HuH-7 (cell line): ENCODE results near the gene CNTN6.

ENCODE experiments used
- DNase-seq: peaks from one replicate; pipeline ENCODE4 v3.0.0; 2011; ENCODE audit warnings: low spot score

CNTN6 gene

DNA sequence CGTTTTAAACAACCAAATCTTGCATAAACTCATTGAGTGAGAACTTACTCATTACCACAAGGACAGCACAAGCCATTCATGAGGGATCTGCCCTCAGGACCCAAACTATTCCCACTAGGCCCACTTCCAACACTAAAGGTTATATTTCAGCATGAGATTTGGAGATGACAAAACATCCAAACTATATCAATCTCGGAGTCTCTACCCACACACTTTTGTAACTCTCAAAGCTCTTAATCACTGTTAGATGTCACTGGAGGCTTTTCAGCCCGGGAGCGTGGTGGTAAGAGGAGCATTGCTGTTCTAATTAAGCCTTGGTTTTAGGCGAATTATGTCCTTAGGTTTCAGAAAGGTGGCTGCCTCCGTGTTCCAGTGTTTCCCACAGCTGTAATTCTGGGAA, 86.3 kb downstream of the CNTN6 start:
- no peak for DNase-seq

DNA sequence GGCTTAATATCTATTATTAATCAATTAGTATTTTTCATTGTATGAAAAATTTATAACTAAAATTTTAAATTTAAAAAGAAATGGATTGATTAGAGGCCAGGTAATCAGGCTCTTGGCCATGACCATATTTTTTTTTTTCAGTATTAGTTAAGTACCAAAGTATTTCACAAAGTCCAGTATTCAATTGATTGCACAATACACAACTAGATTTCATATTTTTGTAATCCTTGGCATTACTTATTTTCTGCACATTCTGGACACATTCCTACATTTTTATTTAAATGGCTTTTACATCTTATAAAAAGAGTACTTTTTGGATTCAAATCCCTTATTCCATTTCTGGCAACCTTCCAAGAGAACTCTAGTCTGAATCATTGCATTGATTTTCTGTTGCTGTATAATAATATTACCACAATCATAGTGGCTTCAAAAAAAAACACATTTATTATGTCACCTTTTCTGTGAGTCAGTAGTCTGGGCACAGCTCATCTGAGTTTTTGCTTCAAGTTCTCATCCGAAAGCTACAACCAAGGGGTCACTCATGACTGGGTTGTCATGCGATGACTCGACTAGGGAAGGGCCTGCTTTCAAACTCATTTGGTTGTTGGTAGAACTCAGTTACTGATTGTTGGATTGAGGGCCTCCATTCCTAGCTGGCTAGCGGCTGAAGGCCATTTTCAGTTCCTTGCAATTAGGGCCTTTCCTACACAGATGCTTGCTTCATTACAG, 90.7 kb downstream of the CNTN6 start:
- no peak for DNase-seq

DNA sequence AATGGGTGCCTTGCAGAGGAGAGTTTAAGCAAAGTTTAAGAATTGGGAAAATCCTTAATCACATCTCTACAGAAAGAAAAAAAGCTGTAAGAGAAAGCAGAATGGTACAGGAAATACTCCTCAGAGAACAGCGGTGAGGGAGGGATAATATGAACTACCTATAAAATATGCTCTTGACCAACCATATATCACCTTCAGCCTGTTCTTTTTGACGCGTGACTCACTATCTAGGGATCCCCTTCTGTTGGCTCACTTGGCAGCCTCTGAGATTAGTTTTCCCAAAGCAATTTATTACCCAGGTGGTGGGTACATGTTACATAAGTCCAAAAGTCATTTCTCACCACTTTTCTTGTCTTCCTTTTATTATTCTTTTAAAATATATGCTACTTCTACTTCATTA, 97.7 kb downstream of the CNTN6 start:
- DNase-seq, result no peak

DNA sequence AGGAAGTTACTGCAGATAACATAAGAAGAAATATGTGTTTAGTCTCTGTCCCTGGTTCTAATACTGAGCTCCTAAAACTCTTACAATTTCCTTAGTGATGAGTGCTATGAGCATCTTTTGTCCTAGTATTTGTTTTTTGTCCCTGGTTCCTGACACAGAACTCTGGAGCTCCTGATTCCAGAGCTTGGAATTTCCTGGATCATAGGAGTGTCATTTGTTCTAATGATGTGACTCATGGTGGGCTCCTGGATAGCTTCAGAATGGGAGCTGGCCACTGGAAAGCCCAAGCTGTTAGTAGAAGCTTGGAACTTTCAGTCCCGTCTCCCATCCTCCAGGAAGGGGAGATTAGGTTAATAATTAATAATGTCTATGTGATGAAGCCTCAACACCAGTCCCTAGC, 98.2 kb downstream of the CNTN6 start:
- no peak for DNase-seq

DNA sequence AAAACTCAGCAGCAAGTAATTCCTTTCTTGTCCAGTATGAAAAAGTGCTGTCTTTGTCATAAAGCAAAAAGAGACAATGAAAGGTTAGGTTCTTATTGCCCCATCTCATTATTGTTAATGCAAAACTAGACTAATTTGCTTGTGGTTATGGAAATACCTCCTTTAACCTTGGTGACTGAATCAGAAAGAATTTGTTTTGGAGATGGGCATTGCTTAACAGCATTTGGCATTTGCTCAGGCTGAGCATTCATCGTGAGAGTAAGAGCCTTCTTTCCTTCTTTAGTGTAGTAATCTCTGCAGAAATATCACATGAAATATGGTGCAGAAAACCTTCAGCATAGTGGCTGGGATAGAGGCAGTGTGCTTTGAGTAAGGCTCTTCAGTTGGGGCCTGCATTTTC, 103.1 kb downstream of the CNTN6 start:
- no peak for DNase-seq

DNA sequence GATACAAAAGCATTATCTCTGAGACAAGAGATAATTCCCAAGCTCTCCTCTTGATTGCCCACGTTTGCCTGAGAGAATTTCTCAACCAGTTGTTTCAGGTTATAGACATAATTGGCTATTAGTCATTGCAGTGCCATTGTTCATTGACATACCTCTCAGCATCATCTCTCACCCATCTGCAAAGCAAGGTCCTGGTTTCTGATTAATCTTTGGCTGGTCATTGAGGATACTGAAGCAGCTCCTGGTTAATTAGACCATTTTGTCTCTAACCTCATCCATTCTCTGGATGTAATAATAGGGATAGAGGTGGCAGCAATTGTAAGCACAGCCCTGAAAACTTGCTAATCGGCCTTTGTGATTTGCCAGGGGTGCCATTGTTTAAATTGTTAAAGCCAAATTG, 104.2 kb downstream of the CNTN6 start:
- no peak for DNase-seq

DNA sequence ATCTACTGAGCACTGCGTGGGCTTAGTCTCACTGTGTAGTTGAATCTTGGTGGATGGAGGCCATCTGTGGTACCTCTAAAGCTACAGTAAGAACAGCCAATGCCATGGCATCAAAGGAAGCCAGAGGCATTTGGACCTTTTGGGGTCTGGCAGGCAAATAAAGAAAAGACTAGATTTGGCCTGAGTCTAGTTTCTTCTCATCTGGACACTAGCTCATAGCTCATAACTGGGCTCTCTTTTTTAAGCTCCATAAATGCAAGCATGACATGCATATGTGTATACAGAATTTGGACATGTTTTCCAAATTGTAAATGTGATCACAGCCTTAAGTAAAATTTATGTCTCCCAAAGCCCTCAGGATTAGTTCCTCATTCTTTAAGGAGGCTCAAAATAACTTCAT, 107.5 kb downstream of the CNTN6 start:
- DNase-seq, result no peak

DNA sequence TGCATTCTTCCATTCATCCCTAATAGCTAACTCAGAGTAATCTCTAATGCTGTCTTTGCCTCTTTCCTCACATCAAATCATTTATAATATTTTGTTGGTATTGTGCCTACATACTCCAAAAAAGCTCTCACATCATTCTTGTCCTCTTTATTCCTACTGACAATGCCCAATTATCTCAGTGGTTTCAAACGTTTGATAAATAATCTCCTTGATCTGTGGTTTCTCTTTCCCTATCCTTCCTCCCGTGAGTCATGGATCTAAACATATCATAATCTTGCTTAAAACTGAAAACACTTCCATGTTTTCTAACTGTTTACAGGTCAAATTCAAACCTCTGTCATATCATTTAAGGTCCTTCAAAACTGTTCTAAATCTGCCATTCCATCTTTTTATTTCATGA, 115.1 kb downstream of the CNTN6 start:
- no peak for DNase-seq

DNA sequence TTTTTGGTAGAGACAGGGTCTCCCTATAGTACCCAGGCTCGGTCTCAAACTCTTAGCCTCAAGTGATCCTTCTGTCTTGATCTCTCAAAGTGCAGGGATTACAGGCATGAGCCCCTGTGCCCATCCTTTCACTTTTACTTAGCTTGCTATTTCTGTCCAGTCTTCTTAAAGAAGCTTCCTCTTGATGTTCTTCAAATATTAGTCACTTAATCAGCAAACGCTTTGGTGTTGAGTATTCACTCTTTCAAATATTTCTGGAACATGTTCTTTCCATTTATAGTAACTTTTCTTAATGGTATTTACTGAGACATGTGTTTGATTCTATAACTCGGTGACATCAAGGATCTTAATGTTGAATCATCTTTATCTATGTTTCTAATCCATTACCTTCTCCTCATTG, 122.1 kb downstream of the CNTN6 start:
- no peak for DNase-seq

DNA sequence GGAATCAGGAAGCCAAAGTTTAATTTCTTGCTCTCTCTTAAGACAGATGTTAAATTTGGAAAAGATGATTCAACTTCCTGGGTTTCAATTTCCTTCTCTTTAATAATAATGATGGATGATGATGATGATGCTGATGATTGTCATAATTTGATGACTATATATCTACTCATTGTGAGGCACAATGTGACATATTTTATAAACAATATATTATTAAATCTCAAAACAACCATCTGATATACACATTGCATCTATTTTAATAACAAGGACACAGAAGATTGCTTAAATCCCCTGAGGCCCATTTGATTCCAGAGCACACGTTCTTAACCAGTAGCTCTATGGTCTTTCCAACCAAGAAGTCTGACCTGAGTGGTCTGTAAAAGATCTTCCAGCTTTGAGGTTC, 124.0 kb downstream of the CNTN6 start:
- no peak for DNase-seq

DNA sequence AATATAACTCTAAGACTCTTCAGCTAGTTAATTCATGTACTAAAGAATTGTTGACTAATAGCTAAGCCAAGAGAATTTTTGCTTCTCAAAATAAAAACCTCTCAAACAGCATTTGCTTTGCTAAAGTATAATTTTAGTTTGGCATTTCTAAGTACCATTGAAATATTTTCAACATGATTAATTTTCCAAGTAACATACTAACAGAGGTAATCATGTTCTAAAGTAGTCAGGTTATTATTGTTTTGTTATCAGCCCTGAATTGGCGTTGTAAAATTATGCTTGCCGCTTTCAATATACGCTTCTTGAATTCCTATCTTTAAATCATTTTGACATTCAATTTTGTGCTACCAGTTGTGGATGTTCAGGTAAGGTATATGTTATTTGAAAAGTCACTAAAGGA, 134.3 kb downstream of the CNTN6 start:
- no peak for DNase-seq

DNA sequence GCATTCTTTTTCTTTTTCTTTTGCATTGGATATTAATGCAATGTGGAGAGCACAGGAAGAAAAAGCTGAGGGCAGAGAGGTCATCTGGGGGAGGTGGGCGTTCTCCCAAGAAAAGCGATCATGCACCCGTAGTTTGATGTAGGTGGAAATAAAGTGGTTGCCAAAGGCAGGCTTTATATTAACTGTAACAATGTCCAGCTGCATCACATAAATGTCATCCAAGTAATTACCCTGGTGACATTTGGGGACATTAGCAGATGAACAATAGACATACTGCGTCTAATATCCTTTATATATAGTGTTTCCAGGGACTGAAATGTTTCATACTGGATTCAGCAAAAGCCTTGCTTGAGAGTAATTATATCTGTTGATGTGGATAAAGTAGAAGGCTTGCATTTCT, 135.5 kb downstream of the CNTN6 start:
- DNase-seq, result no peak

DNA sequence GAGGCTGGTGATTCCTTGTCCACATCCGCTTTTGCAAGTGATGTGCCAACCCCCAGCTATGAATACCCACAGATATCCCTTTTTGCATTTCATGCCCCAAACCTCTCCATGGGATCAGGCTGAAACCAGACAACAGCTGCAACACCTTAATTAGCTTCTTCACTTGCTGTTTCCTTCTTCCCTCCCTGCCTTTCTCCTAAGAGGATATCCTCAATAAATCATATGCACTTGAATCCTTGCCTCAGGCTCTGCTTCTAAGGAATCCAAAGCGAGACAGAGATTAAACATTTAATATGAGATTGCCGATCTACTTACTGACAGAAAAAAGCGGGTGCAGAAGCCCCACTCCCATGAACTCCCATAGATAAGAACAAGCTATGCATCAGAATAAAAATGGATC, 138.1 kb downstream of the CNTN6 start:
- no peak for DNase-seq

DNA sequence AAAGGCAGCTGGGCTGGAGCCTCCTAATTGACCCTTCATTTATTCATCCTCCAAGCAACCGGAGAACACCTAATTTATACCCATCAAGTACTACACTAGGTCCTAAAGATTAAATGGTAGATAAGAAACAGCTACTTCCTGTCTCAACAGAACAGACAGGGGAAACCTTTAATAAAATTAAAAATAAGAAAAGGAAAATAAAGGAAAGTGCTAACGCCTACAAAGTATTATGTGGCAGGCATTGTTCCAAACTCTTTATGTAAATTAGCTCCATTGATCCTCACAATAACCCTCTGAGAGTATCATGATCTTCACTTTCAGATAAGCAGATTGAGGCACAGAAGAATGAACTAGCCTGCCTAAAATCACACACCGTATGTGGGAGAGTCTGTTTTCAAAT, 139.5 kb downstream of the CNTN6 start:
- no peak for DNase-seq

DNA sequence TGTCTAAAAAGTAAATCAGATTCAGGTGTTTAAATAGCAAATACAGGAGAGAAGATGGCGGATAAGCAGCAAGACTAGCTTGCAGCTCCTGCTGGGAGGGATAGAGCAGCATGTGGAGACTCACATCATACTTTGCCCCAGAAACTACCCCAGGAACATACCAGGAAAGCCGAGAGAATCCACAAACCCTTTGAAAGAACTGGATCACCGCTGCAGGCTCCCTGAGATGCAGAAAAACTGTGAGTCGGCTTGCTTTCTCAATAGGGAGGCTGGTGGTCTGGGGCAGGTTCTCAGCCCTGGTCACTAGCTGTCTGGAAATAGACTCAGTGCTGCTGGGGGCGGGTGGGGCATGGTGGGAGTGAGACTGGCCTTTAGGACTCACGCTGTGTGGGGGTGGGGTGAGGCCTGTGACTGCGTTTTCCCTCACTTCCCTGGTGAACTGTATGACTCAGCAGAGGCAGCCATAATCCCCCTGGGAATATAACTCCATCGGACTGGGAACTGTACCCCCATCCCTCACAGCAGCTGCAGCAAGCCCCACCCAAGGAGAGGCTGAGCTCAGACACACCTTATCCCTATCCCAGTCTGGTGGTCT, 142.8 kb downstream of the CNTN6 start:
- no peak for DNase-seq

DNA sequence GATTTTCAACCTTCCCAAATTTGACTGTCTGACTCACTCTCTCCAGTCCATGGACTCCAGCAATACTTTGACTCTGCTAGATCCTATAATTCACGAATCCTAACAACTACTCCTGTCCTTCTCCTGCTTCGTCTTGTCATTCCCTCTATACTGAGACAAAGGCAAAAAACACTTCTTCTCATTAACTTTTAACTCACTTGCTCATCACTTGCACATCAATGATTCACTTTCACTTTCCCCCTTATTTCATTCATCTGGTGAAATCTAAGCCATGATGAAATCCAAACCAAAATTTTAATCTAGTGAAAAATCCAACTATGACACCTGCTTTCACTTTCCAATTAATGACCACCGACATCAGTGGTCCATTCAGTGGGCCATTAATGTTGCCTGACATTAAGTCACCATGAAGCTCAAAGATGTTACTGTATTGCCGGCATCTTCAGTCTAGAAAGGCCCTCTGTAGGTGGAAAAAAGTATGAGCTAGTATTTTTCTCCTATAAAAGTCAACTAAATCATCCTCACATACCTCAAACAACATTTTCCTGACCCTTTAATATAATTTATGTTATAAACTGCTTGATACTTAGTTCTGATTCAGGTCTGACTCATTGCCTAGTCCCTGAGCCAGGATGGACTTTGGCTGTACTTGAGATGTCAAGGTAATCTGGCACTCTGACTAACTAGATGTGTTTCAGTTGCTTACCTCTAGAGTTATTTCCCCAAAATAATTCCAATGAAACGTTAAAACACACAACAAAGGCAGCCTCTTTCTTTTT, 158.6 kb downstream of the CNTN6 start:
- no peak for DNase-seq

DNA sequence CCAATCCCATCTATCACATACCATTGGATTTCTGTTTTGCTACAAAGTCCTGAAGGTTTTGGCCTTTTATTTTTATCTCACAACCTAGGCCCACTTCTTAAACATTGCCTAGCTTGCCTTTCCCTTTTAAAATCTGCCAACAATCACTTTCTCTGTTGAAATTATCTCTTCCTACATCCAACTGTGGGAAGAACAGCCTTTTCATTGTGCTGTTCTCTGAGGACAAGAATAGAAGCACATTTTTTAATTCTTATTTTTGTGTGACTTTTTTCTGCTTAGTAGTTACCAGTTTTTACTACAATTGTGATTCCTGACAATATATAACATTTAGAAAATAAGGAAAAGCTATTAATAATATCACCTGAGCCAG, 159.2 kb downstream of the CNTN6 start:
- DNase-seq, result no peak

DNA sequence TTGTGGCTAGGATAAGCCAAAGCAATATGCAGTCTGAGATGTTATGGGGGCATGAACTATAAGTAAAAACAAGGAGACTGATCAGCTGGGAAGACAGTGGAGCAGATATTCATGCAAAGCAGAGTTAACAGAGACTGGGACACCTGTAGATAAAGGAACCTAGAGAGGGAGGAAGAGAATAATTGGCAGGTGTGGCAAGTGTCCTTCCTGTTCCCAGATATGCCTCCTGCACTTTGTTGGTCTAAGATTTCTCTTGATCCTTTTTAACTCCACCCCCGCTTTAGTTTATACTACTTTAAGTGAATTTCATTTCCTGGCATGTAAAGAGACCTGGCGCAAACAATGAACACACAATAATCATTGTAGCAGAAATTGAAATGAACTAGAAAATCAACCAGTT, 169.4 kb downstream of the CNTN6 start:
- DNase-seq, result no peak

DNA sequence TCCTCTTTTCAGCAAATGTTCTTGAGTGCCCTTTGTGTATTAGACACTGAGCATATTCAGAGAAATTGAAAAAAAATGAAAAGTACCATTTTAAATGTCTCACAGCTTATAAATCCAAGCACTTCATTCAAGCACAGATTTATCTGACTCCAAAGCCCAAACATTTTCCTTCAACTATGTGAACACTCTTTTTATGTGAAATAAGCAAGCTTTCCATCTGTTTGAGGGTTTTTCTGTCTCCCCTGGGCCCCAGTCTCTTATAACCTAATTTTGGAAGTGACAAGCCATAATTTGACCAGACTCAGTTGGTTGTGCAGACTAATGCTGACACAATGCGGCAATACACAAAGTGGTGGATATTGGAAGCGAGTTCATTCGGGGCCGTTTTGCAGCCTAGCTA, 170.3 kb downstream of the CNTN6 start:
- no peak for DNase-seq

DNA sequence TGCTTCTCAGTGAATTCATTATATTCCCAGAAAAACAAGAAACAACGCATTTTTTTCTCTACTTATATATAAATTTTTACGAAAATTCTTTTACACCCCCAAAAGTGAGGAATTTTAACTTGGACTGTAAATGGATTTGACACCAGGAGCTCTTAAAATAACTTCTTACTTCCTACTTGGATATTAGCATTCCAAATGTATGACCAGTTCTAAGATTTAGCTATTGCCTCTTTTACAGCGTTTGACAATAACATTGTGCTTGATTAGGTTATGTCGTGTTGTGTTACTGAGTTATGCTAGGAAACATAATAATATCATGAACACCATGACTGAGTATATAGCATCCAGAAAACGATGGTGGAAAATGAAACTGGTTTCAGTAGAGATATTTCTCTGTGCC, 177.0 kb downstream of the CNTN6 start:
- no peak for DNase-seq

DNA sequence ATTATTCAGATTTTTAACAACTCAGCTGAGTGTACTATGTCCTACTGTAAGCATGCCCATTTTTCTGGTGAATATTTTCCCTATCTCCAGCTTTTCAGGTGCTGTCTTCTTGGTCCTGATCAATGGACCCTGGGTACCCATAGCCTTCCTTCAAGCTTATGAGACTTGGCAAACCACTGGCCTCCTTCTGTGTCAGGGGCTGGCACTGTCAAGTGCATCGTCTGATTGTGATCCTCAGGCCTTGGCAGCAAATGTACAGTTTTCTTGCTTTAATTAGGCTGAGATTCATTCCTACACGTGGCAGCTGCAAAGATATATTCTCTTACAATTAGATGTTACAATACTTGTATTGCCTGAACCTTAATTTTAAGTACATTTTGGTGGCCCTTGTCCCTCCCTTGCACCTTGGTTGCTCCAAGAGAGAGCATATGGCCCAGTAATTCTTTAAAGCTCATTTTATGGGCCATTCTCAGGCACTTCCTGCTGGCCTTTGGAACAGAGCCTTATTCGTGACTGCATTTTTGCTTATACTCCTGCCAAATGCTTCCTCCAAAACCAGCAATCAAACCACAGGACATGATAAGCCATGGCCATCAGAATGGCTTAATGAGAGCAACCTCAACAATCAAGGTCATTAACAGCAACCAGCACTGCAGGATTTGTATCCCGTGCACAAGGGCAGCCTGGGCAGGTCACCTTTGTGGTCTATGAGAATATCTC, 179.9 kb downstream of the CNTN6 start:
- no peak for DNase-seq

DNA sequence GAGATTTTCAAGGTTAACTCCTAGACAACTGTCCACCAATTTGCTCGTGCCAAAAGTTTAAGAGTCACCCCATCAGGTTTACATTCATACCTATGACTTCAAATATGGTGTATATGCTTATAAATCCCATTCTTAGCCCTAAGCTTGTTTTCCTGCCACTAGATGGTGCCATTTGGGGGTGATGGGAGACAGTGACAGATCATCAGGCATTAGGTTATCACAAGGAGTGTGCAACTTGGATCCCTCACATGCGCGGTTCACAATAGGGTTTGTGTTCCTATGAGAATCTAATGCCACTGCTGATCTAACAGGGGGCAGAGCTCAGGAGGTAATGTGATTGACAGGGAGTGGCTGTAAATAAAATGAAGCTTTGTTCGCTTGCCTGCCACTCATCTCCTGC, 182.7 kb downstream of the CNTN6 start:
- no peak for DNase-seq

DNA sequence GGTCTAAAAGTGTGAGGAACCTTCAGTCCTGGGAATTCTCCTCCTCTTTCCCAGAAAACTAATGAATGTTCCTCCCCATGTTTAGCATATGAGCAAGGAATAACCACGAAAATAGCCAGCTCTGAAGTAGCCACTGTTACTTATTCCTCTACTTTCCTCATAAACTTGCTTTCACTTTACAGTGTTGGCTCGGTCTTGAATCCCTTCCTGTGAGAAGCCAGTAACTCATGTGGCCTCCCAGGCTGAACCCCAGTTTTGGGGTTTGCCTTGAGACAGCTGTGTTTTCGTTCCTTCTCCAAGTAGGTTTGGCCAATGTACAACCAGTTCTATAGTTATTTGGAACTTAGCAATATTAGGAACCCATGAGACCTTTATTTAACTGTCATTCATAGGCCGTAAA, 195.0 kb downstream of the CNTN6 start:
- no peak for DNase-seq
